Dermis blood vessel endothelial cell (primary cell): ENCODE data around the gene RHOV. TPM values are rescaled to one million over a fixed set of nuclear protein-coding genes. Genes with fewer than 3 reads are reported as not detected.

Source experiments
- DNase-seq: peaks from one replicate; pipeline ENCODE4 v3.0.0; 2010
- total RNA-seq: library from RNA; depleted of rRNA; stranded (reverse); fragments of >200 nt; gene quantifications from 2 replicates; pipeline ENCODE4 v1.2.3, GENCODE V29; 2014

The RHOV gene
- total RNA-seq, 1 donor from 2014 or later = 0.17 TPM

- DNase-seq = peak; percentile 13
Observed at GRCh38 chr15:40843885-40844695, 29.9 kb downstream of the RHOV start, which contains the start of gene SPINT1. Gene SPINT1 (plus strand): TSS chr15:40844048. CDS start chr15:40844555, 507 bp downstream.

GRCh38 chr15:40843261-40843884 is 30.7 kb downstream of the RHOV start:
- DNase-seq = no peak

GRCh38 chr15:40841741-40842140 is 32.3 kb downstream of the RHOV start:
- DNase-seq = no peak

- no peak for DNase-seq
Observed at GRCh38 chr15:40838756-40839155, 35.3 kb downstream of the RHOV start.

- no peak for DNase-seq
Observed at GRCh38 chr15:40836020-40836419, 38.0 kb downstream of the RHOV start.

GRCh38 chr15:40832903-40833302 is 41.1 kb downstream of the RHOV start:
- no peak for DNase-seq

- no peak for DNase-seq
Observed at GRCh38 chr15:40831861-40832260, 42.2 kb downstream of the RHOV start.

GRCh38 chr15:40830884-40831283 is 43.1 kb downstream of the RHOV start:
- DNase-seq = no peak

- DNase-seq = no peak
Observed at GRCh38 chr15:40829115-40829514, 44.9 kb downstream of the RHOV start.

- DNase-seq = no peak
Observed at GRCh38 chr15:40828447-40829036, 45.5 kb downstream of the RHOV start, which contains the start of gene PPP1R14D. Gene PPP1R14D (minus strand): TSS chr15:40828708. CDS start chr15:40828641, 67 bp downstream.

- DNase-seq = no peak
Observed at GRCh38 chr15:40826423-40827075, 47.5 kb downstream of the RHOV start.

GRCh38 chr15:40825661-40826422 is 48.2 kb downstream of the RHOV start:
- DNase-seq = no peak

GRCh38 chr15:40823572-40824343 is 50.3 kb downstream of the RHOV start:
- no peak for DNase-seq

Other genes with a start within 250 kb of the RHOV start
- gene RAD51, start 179.1 kb downstream of the RHOV start, total RNA-seq = 4.8 and 10.7 TPM in 2 replicates
- gene RMDN3, start 119.0 kb downstream of the RHOV start, total RNA-seq = 31.0 and 46.1 TPM in 2 replicates
- gene GCHFR, start 110.2 kb downstream of the RHOV start, total RNA-seq = 29.5 and 30.6 TPM in 2 replicates
- 1.0 and 2.1 TPM in 2 replicates for gene C15orf62, start 104.3 kb downstream of the RHOV start, total RNA-seq
- gene ZFYVE19, start 67.1 kb downstream of the RHOV start, total RNA-seq = 32.3 and 47.5 TPM in 2 replicates
- 21.6 and 61.4 TPM in 2 replicates for gene DNAJC17, start 66.8 kb downstream of the RHOV start, total RNA-seq
- gene PPP1R14D, start 45.5 kb downstream of the RHOV start, total RNA-seq = not detected in 2 replicates
- 1.2 and 3.7 TPM in 2 replicates for gene SPINT1, start 30.2 kb downstream of the RHOV start, total RNA-seq
- 64.1 and 67.2 TPM in 2 replicates for gene VPS18, start 20.2 kb upstream of the RHOV start, total RNA-seq
- 128 and 158 TPM in 2 replicates for gene DLL4, start 55.1 kb upstream of the RHOV start, total RNA-seq
- 2.2 and 2.9 TPM in 2 replicates for gene CHAC1, start 79.2 kb upstream of the RHOV start, total RNA-seq
- 26.2 and 40.4 TPM in 2 replicates for gene INO80, start 242.0 kb upstream of the RHOV start, total RNA-seq